ENCODE results near the gene VPS26B. TPM values are rescaled to one million over a fixed set of nuclear protein-coding genes. Genes with fewer than 3 reads are reported as not detected.

VPS26B gene
- total RNA-seq, 4 donors from 2014 or later, result 30.2 to 50.2 (median 41.7) TPM

DNA sequence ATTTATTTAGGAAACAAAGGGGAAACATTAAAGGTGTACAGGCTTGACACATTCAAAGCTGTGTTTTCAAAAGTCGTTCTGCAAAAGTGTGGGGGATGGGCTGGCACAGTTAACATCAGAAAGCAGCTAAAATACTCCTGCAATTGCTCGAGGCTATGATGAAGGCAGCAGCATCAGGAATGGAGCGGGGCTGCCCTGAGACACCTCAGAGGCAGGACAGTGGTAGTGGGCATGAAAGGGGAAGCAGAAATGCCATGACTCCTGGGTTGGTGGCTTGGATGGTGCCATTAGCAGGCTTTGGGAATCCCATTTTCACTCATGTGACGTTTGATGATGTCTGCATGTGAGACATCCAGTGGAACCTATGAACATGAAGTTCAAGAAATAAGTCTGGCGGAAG is 1.4 kb upstream of the VPS26B start:
- TF ChIP-seq EP300 (IDR thresholded peaks at IDR 0.05), result no peak
- no peak for TF ChIP-seq POLR2A (IDR thresholded peaks at IDR 0.05; ENCODE audit: low read depth)
- TF ChIP-seq, protein P1, sequence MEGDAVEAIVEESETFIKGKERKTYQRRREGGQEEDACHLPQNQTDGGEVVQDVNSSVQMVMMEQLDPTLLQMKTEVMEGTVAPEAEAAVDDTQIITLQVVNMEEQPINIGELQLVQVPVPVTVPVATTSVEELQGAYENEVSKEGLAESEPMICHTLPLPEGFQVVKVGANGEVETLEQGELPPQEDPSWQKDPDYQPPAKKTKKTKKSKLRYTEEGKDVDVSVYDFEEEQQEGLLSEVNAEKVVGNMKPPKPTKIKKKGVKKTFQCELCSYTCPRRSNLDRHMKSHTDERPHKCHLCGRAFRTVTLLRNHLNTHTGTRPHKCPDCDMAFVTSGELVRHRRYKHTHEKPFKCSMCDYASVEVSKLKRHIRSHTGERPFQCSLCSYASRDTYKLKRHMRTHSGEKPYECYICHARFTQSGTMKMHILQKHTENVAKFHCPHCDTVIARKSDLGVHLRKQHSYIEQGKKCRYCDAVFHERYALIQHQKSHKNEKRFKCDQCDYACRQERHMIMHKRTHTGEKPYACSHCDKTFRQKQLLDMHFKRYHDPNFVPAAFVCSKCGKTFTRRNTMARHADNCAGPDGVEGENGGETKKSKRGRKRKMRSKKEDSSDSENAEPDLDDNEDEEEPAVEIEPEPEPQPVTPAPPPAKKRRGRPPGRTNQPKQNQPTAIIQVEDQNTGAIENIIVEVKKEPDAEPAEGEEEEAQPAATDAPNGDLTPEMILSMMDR (IDR thresholded peaks at IDR 0.05), result no peak
- no peak for TF ChIP-seq POLR2AphosphoS5 (IDR thresholded peaks at IDR 0.05)
- peak overlapping the region in 2 of 4 donors; percentile 87 to 95 for H3K27ac ChIP-seq (replicated peaks in 1 of 4)
- no peaks in the 10 kb centered on the region for H3K9me3 ChIP-seq
- WGBS, result 15% methylated on average over 5 of the region's 5 CpGs
- H3K4me1 ChIP-seq, result peaks cover 34 to 45% (median 38%) of the 10 kb centered on the region in 4 donors
- H3K36me3 ChIP-seq, result peaks cover 0 to 24% (median 10%) of the 10 kb centered on the region in 4 donors
- no peaks in the 10 kb centered on the region for H3K27me3 ChIP-seq
- peak overlapping the region; percentile 75 to 89 (median 88) for H3K4me3 ChIP-seq
- intact Hi-C loops (cut with DNase I), result loop anchor here (10.0 kb wide), 1 partner anchor 112 kb away; the partner anchor contains the start of gene GLB1L2
- no peak for DNase-seq (ENCODE audit: extremely low spot score)

DNA sequence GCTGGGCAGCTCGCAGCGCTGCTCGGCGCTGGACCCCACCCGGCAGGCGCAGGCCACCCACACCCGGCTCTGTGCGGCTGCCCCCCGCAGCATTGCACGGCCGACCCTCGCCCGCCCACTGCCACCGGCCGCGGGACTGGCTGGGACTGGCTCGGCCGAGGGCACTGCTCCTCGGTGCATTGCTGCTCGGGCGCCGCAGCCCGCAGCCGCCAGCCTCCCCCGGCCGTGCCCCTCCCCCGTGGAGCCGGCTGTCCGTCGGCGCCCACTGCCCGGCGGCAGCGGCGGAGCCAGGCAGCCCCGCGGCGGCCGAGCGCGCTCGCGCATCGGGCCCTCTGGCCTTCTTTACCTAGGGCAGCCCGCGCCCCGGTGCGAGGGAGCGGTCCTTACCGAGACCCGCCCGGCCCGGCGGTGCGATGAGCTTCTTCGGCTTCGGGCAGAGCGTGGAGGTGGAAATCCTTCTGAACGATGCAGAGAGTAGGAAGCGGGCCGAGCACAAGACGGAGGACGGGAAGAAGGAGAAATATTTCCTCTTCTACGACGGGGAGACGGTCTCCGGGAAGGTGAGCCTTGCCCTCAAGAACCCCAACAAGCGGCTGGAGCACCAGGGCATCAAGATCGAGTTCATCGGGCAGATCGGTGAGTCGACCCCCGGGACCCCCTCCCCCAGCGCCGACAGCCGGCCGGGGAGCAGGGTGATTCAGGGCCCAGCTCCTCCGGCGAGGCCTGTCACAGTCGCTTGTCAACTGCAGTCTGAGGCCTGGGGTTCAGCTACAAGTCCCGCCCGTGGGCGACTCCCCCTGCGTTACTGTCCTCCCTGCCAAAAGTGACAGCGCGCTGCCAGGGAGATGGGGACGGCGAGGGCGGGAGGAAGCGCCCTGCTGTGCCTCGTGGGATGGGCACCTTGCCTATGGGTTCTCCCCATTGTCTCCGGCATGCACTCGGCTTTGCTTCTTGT is 516 bp downstream of the VPS26B start:
- H3K27ac ChIP-seq (replicated peaks in 1 of 4), result peak overlapping the region; percentile 84 to 95 (median 89)
- TF ChIP-seq, protein P1 (IDR thresholded peaks at IDR 0.05), result no peak
- peak in 1 of 2 donors; percentile 44 for TF ChIP-seq POLR2AphosphoS5 (IDR thresholded peaks at IDR 0.05)
- H3K27me3 ChIP-seq, result no peaks in the 10 kb centered on the region
- intact Hi-C loops (cut with DNase I), result loop anchor here (2.0 to 10.0 kb wide), 2 partner anchors 28 to 110 kb away; partner anchors contain the start of genes ACAD8, GLB1L2 and THYN1
- no peaks in the 10 kb centered on the region for H3K9me3 ChIP-seq
- H3K36me3 ChIP-seq, result peaks cover 0 to 7% (median 3%) of the 10 kb centered on the region in 4 donors
- WGBS, result 0% methylated on average over 28 of the region's 93 CpGs
- H3K4me3 ChIP-seq, result peak overlapping the region; percentile 75 to 89 (median 88)
- H3K4me1 ChIP-seq, result peaks cover 37 to 62% (median 46%) of the 10 kb centered on the region in 4 donors
- DNase-seq (ENCODE audit: extremely low spot score), result no peak

DNA sequence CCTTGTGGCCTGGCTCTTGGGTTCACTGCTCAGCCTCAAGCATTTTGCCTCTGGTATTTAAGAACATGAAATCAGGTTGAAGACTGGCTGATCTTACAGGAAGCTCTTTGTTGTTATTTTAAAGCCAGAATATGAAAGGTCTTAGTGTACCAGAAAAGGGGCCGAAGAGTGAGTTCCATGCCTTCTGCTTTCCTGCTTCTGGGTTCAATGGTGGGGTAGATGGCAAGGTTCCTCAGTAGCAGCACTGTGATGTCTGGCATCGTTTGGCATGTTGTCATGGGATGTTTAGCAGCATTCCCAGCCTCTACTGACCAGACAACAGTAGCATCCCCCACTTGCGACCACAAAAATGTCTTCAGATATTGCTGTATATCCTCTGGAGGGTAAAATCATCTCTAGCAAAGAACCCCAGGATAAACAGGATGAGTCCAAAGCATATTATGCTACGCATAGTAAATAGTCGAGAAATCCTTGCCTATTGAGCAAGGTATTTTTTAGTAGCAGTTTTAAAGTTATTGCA is 2.4 kb downstream of the VPS26B start:
- WGBS, result 85% methylated on average over 5 of the region's 5 CpGs
- no peaks in the 10 kb centered on the region for H3K27me3 ChIP-seq
- H3K27ac ChIP-seq (replicated peaks in 1 of 4), result no peak overlapping the region
- no peak overlapping the region for H3K4me3 ChIP-seq
- H3K36me3 ChIP-seq, result no peaks in the 10 kb centered on the region
- no peak for DNase-seq (ENCODE audit: extremely low spot score)
- H3K4me1 ChIP-seq, result peaks cover 37 to 75% (median 60%) of the 10 kb centered on the region in 4 donors
- H3K9me3 ChIP-seq, result no peaks in the 10 kb centered on the region
- TF ChIP-seq, protein P1 (IDR thresholded peaks at IDR 0.05), result no peak
- TF ChIP-seq EP300 (IDR thresholded peaks at IDR 0.05) (no peak), POLR2A (IDR thresholded peaks at IDR 0.05; ENCODE audit: low read depth) (no peak), POLR2AphosphoS5 (IDR thresholded peaks at IDR 0.05) (no peak)
- intact Hi-C loops (cut with DNase I), result loop anchor here (10.0 kb wide), 1 partner anchor 108 kb away; the partner anchor contains the start of gene GLB1L2

DNA sequence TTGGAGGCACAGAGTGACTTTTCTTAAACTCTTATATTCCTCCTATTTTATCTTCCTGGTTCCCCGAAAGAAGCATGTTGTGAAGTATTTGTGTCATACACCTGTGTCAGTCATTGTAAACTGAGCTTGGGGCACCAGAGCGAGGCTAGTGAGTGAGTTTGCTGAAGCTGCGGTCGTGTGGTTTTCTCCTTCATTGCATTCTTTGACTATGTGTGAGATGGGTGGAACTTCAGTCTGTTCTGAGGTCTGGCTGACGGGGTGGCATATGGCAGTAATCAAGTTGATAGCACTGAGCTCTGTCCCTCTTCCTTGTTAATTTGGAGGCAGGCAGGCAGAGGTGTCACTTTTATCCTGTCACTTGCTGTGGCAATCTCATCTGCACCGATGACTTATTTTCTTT is 4.2 kb downstream of the VPS26B start:
- no peak for DNase-seq (ENCODE audit: extremely low spot score)
- Histone ChIP-seq H3K4me3 (no peak overlapping the region), H3K27me3 (no peaks in the 10 kb centered on the region), H3K9me3 (no peaks in the 10 kb centered on the region), H3K4me1 (peaks cover 29 to 67% (median 57%) of the 10 kb centered on the region in 4 donors), H3K27ac (replicated peaks in 1 of 4) (no peak overlapping the region), H3K36me3 (no peaks in the 10 kb centered on the region)
- 97% methylated on average over 6 of the region's 6 CpGs for WGBS
- TF ChIP-seq POLR2AphosphoS5 (IDR thresholded peaks at IDR 0.05) (no peak), EP300 (IDR thresholded peaks at IDR 0.05) (no peak), POLR2A (IDR thresholded peaks at IDR 0.05; ENCODE audit: low read depth) (no peak)
- TF ChIP-seq, protein P1 (IDR thresholded peaks at IDR 0.05), result no peak
- intact Hi-C loops (cut with DNase I), result loop anchor here (10.0 kb wide), 1 partner anchor 106 kb away; the partner anchor contains the start of gene GLB1L2
